Chondrocyte (in vitro differentiated cells): ENCODE measurements around the gene CHN1. TPM values are rescaled to one million over a fixed set of nuclear protein-coding genes. Genes with fewer than 3 reads are reported as not detected.

Source experiments
- DNase-seq: peaks from one replicate; pipeline ENCODE4 v3.0.0; 2021; ENCODE audit warnings: mixed read lengths, low spot score
- H3K27ac Mint-ChIP-seq: one replicate; pipeline ENCODE4 v1.8.0; 2021; ENCODE audit warnings: mild to moderate bottlenecking, moderate library complexity, mixed read lengths; ENCODE audit not compliant: unreplicated experiment
- H3K27me3 Mint-ChIP-seq: 2 replicates; pipeline ENCODE4 v1.8.0; 2021; ENCODE audit warnings: low read depth, mixed read lengths
- H3K36me3 Mint-ChIP-seq: 2 replicates; pipeline ENCODE4 v1.8.0; 2021; ENCODE audit warnings: low read depth, mixed read lengths
- H3K4me1 Mint-ChIP-seq: 2 replicates; pipeline ENCODE4 v1.8.0; 2021; ENCODE audit warnings: low read depth, mild to moderate bottlenecking, mixed read lengths
- H3K4me3 Mint-ChIP-seq: one replicate; pipeline ENCODE4 v1.8.0; 2021; ENCODE audit warnings: mild to moderate bottlenecking, moderate library complexity, mixed read lengths; ENCODE audit not compliant: unreplicated experiment
- H3K9me3 Mint-ChIP-seq: 2 replicates; pipeline ENCODE4 v1.8.0; 2021; ENCODE audit warnings: low read depth, mixed read lengths
- total RNA-seq: library from RNA; stranded (reverse); gene quantifications from 3 replicates; pipeline ENCODE4 v1.2.1, GENCODE V29; 2021
- TF ChIP-seq, protein P1 (sequence below): fragments of 200-600 bp; sonication (generic); IDR thresholded peaks from 2 replicates; pipeline ENCODE4 v1.5.0; 2021; ENCODE audit warnings: antibody characterized with exemption, mild to moderate bottlenecking, moderate library complexity

Gene CHN1
- total RNA-seq, 1 donor from 2014 or later, result 23.1 TPM

- Mint-ChIP-seq H3K27me3 (no peaks in the 10 kb centered on the region), H3K4me3 (no peak overlapping the region), H3K27ac (no peak overlapping the region), H3K4me1 (peaks cover 73% of the 10 kb centered on the region), H3K36me3 (no peaks in the 10 kb centered on the region), H3K9me3 (no peaks in the 10 kb centered on the region)
- TF ChIP-seq, protein P1, sequence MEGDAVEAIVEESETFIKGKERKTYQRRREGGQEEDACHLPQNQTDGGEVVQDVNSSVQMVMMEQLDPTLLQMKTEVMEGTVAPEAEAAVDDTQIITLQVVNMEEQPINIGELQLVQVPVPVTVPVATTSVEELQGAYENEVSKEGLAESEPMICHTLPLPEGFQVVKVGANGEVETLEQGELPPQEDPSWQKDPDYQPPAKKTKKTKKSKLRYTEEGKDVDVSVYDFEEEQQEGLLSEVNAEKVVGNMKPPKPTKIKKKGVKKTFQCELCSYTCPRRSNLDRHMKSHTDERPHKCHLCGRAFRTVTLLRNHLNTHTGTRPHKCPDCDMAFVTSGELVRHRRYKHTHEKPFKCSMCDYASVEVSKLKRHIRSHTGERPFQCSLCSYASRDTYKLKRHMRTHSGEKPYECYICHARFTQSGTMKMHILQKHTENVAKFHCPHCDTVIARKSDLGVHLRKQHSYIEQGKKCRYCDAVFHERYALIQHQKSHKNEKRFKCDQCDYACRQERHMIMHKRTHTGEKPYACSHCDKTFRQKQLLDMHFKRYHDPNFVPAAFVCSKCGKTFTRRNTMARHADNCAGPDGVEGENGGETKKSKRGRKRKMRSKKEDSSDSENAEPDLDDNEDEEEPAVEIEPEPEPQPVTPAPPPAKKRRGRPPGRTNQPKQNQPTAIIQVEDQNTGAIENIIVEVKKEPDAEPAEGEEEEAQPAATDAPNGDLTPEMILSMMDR, result no peak
- no peak for DNase-seq
Observed at GRCh38 chr2:174781298-174781697, 223.9 kb downstream of the CHN1 start.

- Mint-ChIP-seq H3K27me3 (no peaks in the 10 kb centered on the region), H3K36me3 (no peaks in the 10 kb centered on the region), H3K9me3 (no peaks in the 10 kb centered on the region), H3K27ac (no peak overlapping the region), H3K4me3 (no peak overlapping the region), H3K4me1 (peaks cover 72% of the 10 kb centered on the region)
- no peak for DNase-seq
- TF ChIP-seq, protein P1, result no peak
Observed at GRCh38 chr2:174780856-174781255, 224.3 kb downstream of the CHN1 start.

GRCh38 chr2:174780191-174780840 lies 224.9 kb downstream of the CHN1 start:
- H3K4me1 Mint-ChIP-seq, result peaks cover 72% of the 10 kb centered on the region

GRCh38 chr2:174779361-174779928 lies 225.7 kb downstream of the CHN1 start:
- no peak for DNase-seq
- H3K4me1 Mint-ChIP-seq, result peaks cover 72% of the 10 kb centered on the region

More at GRCh38 chr2:174780191-174780840, 224.9 kb downstream of the CHN1 start:
- Mint-ChIP-seq H3K36me3 (no peaks in the 10 kb centered on the region), H3K9me3 (no peaks in the 10 kb centered on the region), H3K27ac (peak overlapping the region; percentile 4), H3K4me3 (no peak overlapping the region), H3K27me3 (no peaks in the 10 kb centered on the region)
- DNase-seq, result no peak
- TF ChIP-seq, protein P1, result no peak

More at GRCh38 chr2:174779361-174779928, 225.7 kb downstream of the CHN1 start:
- H3K9me3 Mint-ChIP-seq, result no peaks in the 10 kb centered on the region
- TF ChIP-seq, protein P1, result no peak
- H3K36me3 Mint-ChIP-seq, result no peaks in the 10 kb centered on the region
- no peak overlapping the region for H3K4me3 Mint-ChIP-seq
- peak overlapping the region; percentile 85 for H3K27ac Mint-ChIP-seq
- H3K27me3 Mint-ChIP-seq, result no peaks in the 10 kb centered on the region
